Cardiac muscle cell (in vitro differentiated cells and primary cell): ENCODE results near the gene RBM18. TPM values are rescaled to one million over a fixed set of nuclear protein-coding genes. Genes with fewer than 3 reads are reported as not detected.

Experiments
- DNase-seq, 2 donors: peaks; one replicate each; pipeline versions ENCODE4 v3.0.0 to v3.0.0-alpha.2; 2010 to 2017; ENCODE audit warnings: low read depth in 1 of 2, low spot score in 1 of 2
- H3K27ac ChIP-seq: fragments of 200-600 bp; sonication (generic); 2 replicates; pipeline ENCODE4 v1.5.1; 2016
- H3K27me3 ChIP-seq: fragments of 200-600 bp; sonication (generic); 2 replicates; pipeline ENCODE4 v1.6.0; 2016; ENCODE audit warnings: control low read depth
- H3K36me3 ChIP-seq: fragments of 200-600 bp; sonication (generic); 2 replicates; pipeline ENCODE4 v1.5.1; 2016; ENCODE audit warnings: control low read depth
- H3K4me1 ChIP-seq: fragments of 200-600 bp; sonication (generic); 2 replicates; pipeline ENCODE4 v1.8.1; 2017; ENCODE audit warnings: low read depth, mild to moderate bottlenecking, mixed run types
- H3K4me3 ChIP-seq: fragments of 200-600 bp; sonication (generic); 2 replicates; pipeline ENCODE4 v1.5.1; 2016; ENCODE audit warnings: mild to moderate bottlenecking
- H3K9me3 ChIP-seq: fragments of 200-600 bp; sonication (generic); 2 replicates; pipeline ENCODE4 v1.5.1; 2017; ENCODE audit warnings: low read depth, mild to moderate bottlenecking, control low read depth
- CTCF ChIP-seq: IDR thresholded peaks from 2 replicates; pipeline ENCODE4 v1.5.1; 2012; ENCODE audit warnings: low read depth, mild to moderate bottlenecking, low read length
- polyA plus RNA-seq: library from polyadenylated mRNA; unstranded; fragments of >200 nt; fragmentation: Nextera tagmentation; extraction: Ambion mirVana; gene quantifications from 2 replicates; pipeline ENCODE4 v1.2.1, GENCODE V29; 2016
- total RNA-seq: library from RNA; depleted of rRNA; stranded (reverse); fragments of >200 nt; gene quantifications from 2 replicates; pipeline ENCODE4 v1.2.3, GENCODE V29; 2016

RBM18 gene
- total and polyA plus RNA-seq, 2 experiments from 2014 or later = 5.4 to 16.7 TPM

GRCh38 chr9:122232796-122233306 is 31.8 kb downstream of the RBM18 start:
- no peak overlapping the region for H3K27ac ChIP-seq
- no peak for TF ChIP-seq CTCF
- H3K9me3 ChIP-seq = no peaks in the 10 kb centered on the region
- no peaks in the 10 kb centered on the region for H3K36me3 ChIP-seq
- no peak for DNase-seq
- peaks cover 5% of the 10 kb centered on the region for H3K4me1 ChIP-seq
- peaks cover 67% of the 10 kb centered on the region for H3K27me3 ChIP-seq
- H3K4me3 ChIP-seq = no peak overlapping the region

- Histone ChIP-seq H3K4me1 (peaks cover 12% of the 10 kb centered on the region), H3K9me3 (no peaks in the 10 kb centered on the region), H3K27me3 (peaks cover 99% of the 10 kb centered on the region), H3K36me3 (no peaks in the 10 kb centered on the region), H3K4me3 (no peak overlapping the region), H3K27ac (no peak overlapping the region)
- no peak for DNase-seq
- TF ChIP-seq CTCF = no peak
These were observed 35.2 kb downstream of the RBM18 start for GRCh38 chr9:122229485-122229837.

GRCh38 chr9:122228568-122229484 is 35.8 kb downstream of the RBM18 start, which contains the start of gene LHX6:
LHX6 (minus strand) TSS chr9:122228957; CDS start chr9:122228740, 217 bp downstream.
- DNase-seq = peak; percentile 43 to 49
- H3K27ac ChIP-seq = no peak within 1 kb of the TSS
- peak within 1 kb of the TSS; percentile 25 for H3K4me3 ChIP-seq
- H3K27me3 ChIP-seq = peaks cover 100% of the 10 kb centered on the region
- H3K36me3 ChIP-seq = no peaks in the 10 kb centered on the region
- H3K9me3 ChIP-seq = no peaks in the 10 kb centered on the region
- TF ChIP-seq CTCF = no peak
- H3K4me1 ChIP-seq = peaks cover 12% of the 10 kb centered on the region

- Histone ChIP-seq H3K4me3 (peak overlapping the region; percentile 25), H3K36me3 (no peaks in the 10 kb centered on the region), H3K4me1 (peaks cover 12% of the 10 kb centered on the region), H3K27me3 (peaks cover 100% of the 10 kb centered on the region), H3K9me3 (no peaks in the 10 kb centered on the region), H3K27ac (no peak overlapping the region)
- DNase-seq = no peak
- TF ChIP-seq CTCF = no peak
These were observed 36.5 kb downstream of the RBM18 start for GRCh38 chr9:122228191-122228567.

- H3K4me3 ChIP-seq = no peak overlapping the region
- peaks cover 12% of the 10 kb centered on the region for H3K4me1 ChIP-seq
- TF ChIP-seq CTCF = no peak
These were observed 37.1 kb downstream of the RBM18 start for GRCh38 chr9:122227575-122227900.

More at GRCh38 chr9:122227575-122227900, 37.1 kb downstream of the RBM18 start:
- H3K27ac ChIP-seq = no peak overlapping the region
- DNase-seq = no peak
- no peaks in the 10 kb centered on the region for H3K36me3 ChIP-seq
- no peaks in the 10 kb centered on the region for H3K9me3 ChIP-seq
- H3K27me3 ChIP-seq = peaks cover 100% of the 10 kb centered on the region
